B cell (primary cell): Measurements from ENCODE around the gene FKRP. TPM values are rescaled to one million over a fixed set of nuclear protein-coding genes. Genes with fewer than 3 reads are reported as not detected.

Experiments
- ATAC-seq: fragments of 200-7000 bp; cut with Tn5 transposase; one replicate; pipeline ENCODE4 v1.10.0; 2021; ENCODE audit warnings: low read depth, mild to moderate bottlenecking, moderate number of reproducible peaks, moderate library complexity
- CTCF ChIA-PET: fragments of 350-600 bp; sonication (Branson Sonifier 250); formaldehyde crosslinking; loops from one replicate; lab custom pipeline; 2021; ENCODE audit warnings: antibody characterized with exemption, inconsistent platforms; lab: Charles Lee
- POLR2A ChIA-PET: fragments of 350-600 bp; sonication (Branson Sonifier 250); formaldehyde crosslinking; loops from one replicate; lab custom pipeline; 2021; ENCODE audit warnings: antibody characterized with exemption; lab: Charles Lee
- DNase-seq: peaks from one replicate; pipeline ENCODE4 v3.0.0; 2013
- H2AFZ ChIP-seq: 2 replicates; pipeline ENCODE4 v1.6.1; 2012; ENCODE audit warnings: mild to moderate bottlenecking, low read depth, low read length; ENCODE audit not compliant: insufficient read depth, poor library complexity, severe bottlenecking
- H3K27ac ChIP-seq, 2 donors: 1 replicate in 1 of 2; 2 replicates in 1 of 2; pipeline ENCODE4 v1.5.1; 2012 to 2013; ENCODE audit warnings: low read length in 2 of 2, mild to moderate bottlenecking in 2 of 2, moderate library complexity in 1 of 2
- H3K27me3 ChIP-seq, 4 experiments: fragments of 200-600 bp in 1 of 4; sonication (generic) in 1 of 4; replicated peaks in 1 of 4; 1 replicate in 2 of 4; 2 replicates in 2 of 4; pipeline versions ENCODE4 v1.6.1 to v1.7.0; 2013 to 2016; ENCODE audit warnings: low read length in 3 of 4, mild to moderate bottlenecking in 2 of 4, mixed read lengths in 1 of 4, moderate library complexity in 1 of 4; ENCODE audit not compliant: insufficient read depth in 4 of 4, control insufficient read depth in 3 of 4; ENCODE audit errors: control extremely low read depth in 1 of 4
- H3K36me3 ChIP-seq, 2 experiments: replicated peaks in 1 of 2; 1 replicate in 1 of 2; 2 replicates in 1 of 2; pipeline versions ENCODE4 v1.6.1 to v1.7.1; 2013; ENCODE audit warnings: low read length in 1 of 2; ENCODE audit not compliant: insufficient read depth in 2 of 2, control insufficient read depth in 1 of 2; ENCODE audit errors: control extremely low read depth in 1 of 2, extremely low read depth in 1 of 2
- H3K4me1 ChIP-seq, 2 donors: fragments of 200-600 bp in 1 of 2; sonication (generic) in 1 of 2; 1 replicate in 1 of 2; 2 replicates in 1 of 2; pipeline versions ENCODE4 v1.5.1 to v1.6.1; 2013 to 2017; ENCODE audit warnings: low read length in 2 of 2; ENCODE audit not compliant: control insufficient read depth in 2 of 2, insufficient read depth in 2 of 2
- H3K4me2 ChIP-seq: replicated peaks from 2 replicates; pipeline ENCODE3; 2012; ENCODE audit warnings: mild to moderate bottlenecking, low read depth, low read length; ENCODE audit not compliant: poor library complexity, severe bottlenecking
- H3K4me3 ChIP-seq, 5 experiments: fragments of 200-600 bp in 1 of 5; sonication (generic) in 1 of 5; 1 replicate in 3 of 5; 2 replicates in 2 of 5; pipeline versions ENCODE4 v1.5.1 to v1.7.0; 2011 to 2016; ENCODE audit warnings: low read length in 4 of 5, mild to moderate bottlenecking in 4 of 5, low read depth in 2 of 5, control low read depth in 1 of 5, moderate library complexity in 1 of 5; ENCODE audit not compliant: insufficient read depth in 1 of 5; ENCODE audit errors: control extremely low read depth in 1 of 5, extremely low read depth in 1 of 5
- H3K79me2 ChIP-seq: fragments of 200-600 bp; sonication (generic); one replicate; pipeline ENCODE4 v1.6.0; 2016; ENCODE audit warnings: low read length; ENCODE audit not compliant: control insufficient read depth, insufficient read depth
- H3K9ac ChIP-seq: fragments of 200-600 bp; sonication (generic); 2 replicates; pipeline ENCODE4 v1.6.1; 2017; ENCODE audit warnings: mild to moderate bottlenecking, low read length, moderate library complexity
- H3K9me3 ChIP-seq, 3 donors: one replicate each; pipeline versions ENCODE4 v1.6.1 to v1.7.1; 2013; ENCODE audit warnings: low read length in 2 of 3; ENCODE audit not compliant: control insufficient read depth in 2 of 3, insufficient read depth in 1 of 3; ENCODE audit errors: control extremely low read depth in 1 of 3
- H4K20me1 ChIP-seq: 2 replicates; pipeline ENCODE4 v1.6.0; 2012; ENCODE audit warnings: mild to moderate bottlenecking, low read length; ENCODE audit not compliant: insufficient read depth, control insufficient read depth, poor library complexity, severe bottlenecking
- H3K27ac Mint-ChIP-seq: one replicate; pipeline ENCODE4 v1.8.0; 2021; ENCODE audit warnings: mixed read lengths
- H3K27me3 Mint-ChIP-seq: one replicate; pipeline ENCODE4 v1.8.0; 2021; ENCODE audit warnings: mixed read lengths
- H3K4me1 Mint-ChIP-seq: one replicate; pipeline ENCODE4 v1.8.0; 2021; ENCODE audit warnings: mixed read lengths
- H3K4me3 Mint-ChIP-seq: one replicate; pipeline ENCODE4 v1.8.0; 2021; ENCODE audit warnings: mixed read lengths
- H3K9me3 Mint-ChIP-seq: one replicate; pipeline ENCODE4 v1.8.0; 2022; ENCODE audit warnings: mixed read lengths; ENCODE audit not compliant: insufficient read depth
- EZH2 ChIP-seq: IDR thresholded peaks from 2 replicates; pipeline ENCODE4 v1.6.1; 2012; ENCODE audit warnings: borderline replicate concordance, low read depth, mild to moderate bottlenecking, moderate library complexity, low read length; ENCODE audit not compliant: insufficient read depth, poor library complexity, severe bottlenecking
- WGBS: methylation state at CpG from one replicate; pipeline ENCODE4 v1.1.5; 2013; ENCODE audit warnings: missing lambda C conversion rate; ENCODE audit not compliant: insufficient coverage; 5-methylcytosine and 5-hydroxymethylcytosine counted together
- intact Hi-C: fragments of 100-400 bp; cut with micrococcal nuclease; formaldehyde crosslinking; loops from one replicate; pipeline ENCODE4 v1.10.0; 2022
- polyA plus RNA-seq: library from polyadenylated mRNA; depleted of rRNA; stranded (reverse); fragments of >200 nt; gene quantifications from 2 replicates; pipeline ENCODE4 v1.2.3, GENCODE V29; 2012
- total RNA-seq, 2 donors: library from RNA; stranded (reverse); fragments of 120-200 nt in 1 of 2; gene quantifications; 1 replicate in 1 of 2; 2 replicates in 1 of 2; pipeline versions ENCODE4 v1.2.3 to v1.2.4, GENCODE V29; 2013 to 2022
- TF ChIP-seq, protein P1 (sequence below): fragments of 200-600 bp; IDR thresholded peaks from one replicate; pipeline ENCODE4 v1.8.0; 2022; ENCODE audit warnings: antibody characterized with exemption, mild to moderate bottlenecking

FKRP gene
- total and polyA plus RNA-seq, 2 donors (not counting 1 experiment from before 2014, with no cell fraction given) = 30.2 to 38.8 TPM

DNA sequence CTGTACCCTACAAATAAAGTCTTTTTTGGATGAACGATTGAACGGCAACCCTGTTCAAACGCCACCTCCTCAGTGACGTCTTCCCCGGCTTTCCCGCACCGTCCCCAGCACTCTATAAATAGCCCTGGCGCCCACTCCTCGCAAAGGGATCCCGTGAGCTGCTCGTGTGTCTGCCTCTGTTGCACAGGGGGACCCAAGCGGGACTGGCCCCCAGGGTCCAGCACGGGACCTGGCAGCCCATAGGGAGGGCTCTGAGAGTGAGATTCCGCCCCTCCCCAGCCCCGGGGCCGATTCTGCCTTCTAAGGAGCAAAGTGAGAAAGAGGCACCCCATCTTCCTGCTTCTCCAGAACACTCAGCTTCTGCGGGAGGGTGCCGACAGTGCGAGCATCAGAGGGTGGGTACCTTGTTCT is 8.1 kb upstream of the FKRP start:
- H3K27ac Mint-ChIP-seq = no peak overlapping the region
- Histone ChIP-seq H2AFZ (no peak overlapping the region), H3K4me3 (no peak overlapping the region), H3K4me1 (peaks cover 0 to 6% of the 10 kb centered on the region in 2 donors), H3K9ac (no peak overlapping the region), H3K36me3 (peaks cover 4 to 61% of the 10 kb centered on the region in 2 experiments), H3K9me3 (no peaks in the 10 kb centered on the region), H4K20me1 (peaks cover 69% of the 10 kb centered on the region), H3K27ac (no peak overlapping the region), H3K27me3 (no peaks in the 10 kb centered on the region), H3K79me2 (peaks cover 75% of the 10 kb centered on the region), H3K4me2 (no peak overlapping the region)
- peaks cover 19% of the 10 kb centered on the region for H3K4me1 Mint-ChIP-seq
- no peak for TF ChIP-seq EZH2
- TF ChIP-seq, protein P1, sequence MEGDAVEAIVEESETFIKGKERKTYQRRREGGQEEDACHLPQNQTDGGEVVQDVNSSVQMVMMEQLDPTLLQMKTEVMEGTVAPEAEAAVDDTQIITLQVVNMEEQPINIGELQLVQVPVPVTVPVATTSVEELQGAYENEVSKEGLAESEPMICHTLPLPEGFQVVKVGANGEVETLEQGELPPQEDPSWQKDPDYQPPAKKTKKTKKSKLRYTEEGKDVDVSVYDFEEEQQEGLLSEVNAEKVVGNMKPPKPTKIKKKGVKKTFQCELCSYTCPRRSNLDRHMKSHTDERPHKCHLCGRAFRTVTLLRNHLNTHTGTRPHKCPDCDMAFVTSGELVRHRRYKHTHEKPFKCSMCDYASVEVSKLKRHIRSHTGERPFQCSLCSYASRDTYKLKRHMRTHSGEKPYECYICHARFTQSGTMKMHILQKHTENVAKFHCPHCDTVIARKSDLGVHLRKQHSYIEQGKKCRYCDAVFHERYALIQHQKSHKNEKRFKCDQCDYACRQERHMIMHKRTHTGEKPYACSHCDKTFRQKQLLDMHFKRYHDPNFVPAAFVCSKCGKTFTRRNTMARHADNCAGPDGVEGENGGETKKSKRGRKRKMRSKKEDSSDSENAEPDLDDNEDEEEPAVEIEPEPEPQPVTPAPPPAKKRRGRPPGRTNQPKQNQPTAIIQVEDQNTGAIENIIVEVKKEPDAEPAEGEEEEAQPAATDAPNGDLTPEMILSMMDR = no peak
- intact Hi-C loops = no loop called here
- DNase-seq (no peak), ATAC-seq (no peak)
- ChIA-PET POLR2A (interaction anchor here (0.5 kb wide), 1 partner anchor 10 kb away, joined by 9 read pairs; no protein-coding TSS in a partner anchor), CTCF (interaction anchor here (1.2 to 1.4 kb wide), 5 partner anchors 9 to 123 kb away, joined by 4 to 7 read pairs (median 4); no protein-coding TSS in a partner anchor)
- no peaks in the 10 kb centered on the region for H3K27me3 Mint-ChIP-seq
- 91% methylated on average over 16 of the region's 19 CpGs for WGBS
- H3K9me3 Mint-ChIP-seq = no peaks in the 10 kb centered on the region
- no peak overlapping the region for H3K4me3 Mint-ChIP-seq

DNA sequence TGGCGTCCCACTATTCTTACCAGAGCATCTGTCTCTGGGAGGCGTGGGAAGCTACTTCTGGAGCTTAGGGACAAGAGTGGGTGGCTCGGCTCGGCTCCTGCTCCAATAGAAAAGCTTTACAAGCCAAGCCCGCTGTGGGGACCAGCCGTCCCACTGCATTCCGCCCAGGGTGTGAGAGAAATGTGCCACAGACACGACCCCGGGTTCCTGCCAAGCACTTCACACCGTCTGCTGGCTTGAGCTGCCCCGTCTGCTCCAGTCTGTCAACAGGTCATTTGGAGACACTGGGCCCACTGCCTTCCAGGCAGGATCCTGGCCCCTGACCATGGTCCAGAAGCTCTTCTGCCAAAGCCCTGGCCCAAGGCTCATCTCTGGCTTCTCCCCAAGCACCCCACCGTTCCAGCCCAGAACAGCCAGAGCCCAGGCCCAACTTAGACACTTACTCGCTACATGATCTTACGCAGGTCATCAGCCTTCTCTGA is 6.5 kb upstream of the FKRP start:
- intact Hi-C loops = no loop called here
- WGBS = 99% methylated on average over 14 of the region's 14 CpGs
- Histone ChIP-seq H3K27ac (no peak overlapping the region), H3K4me3 (no peak overlapping the region), H3K9me3 (no peaks in the 10 kb centered on the region), H3K4me1 (peaks cover 0 to 18% of the 10 kb centered on the region in 2 donors), H2AFZ (no peak overlapping the region), H3K79me2 (peaks cover 77% of the 10 kb centered on the region), H3K27me3 (no peaks in the 10 kb centered on the region), H3K4me2 (no peak overlapping the region), H4K20me1 (peaks cover 72% of the 10 kb centered on the region), H3K36me3 (peaks cover 3 to 47% of the 10 kb centered on the region in 2 experiments), H3K9ac (no peak overlapping the region)
- Mint-ChIP-seq H3K4me3 (no peak overlapping the region), H3K4me1 (peaks cover 30% of the 10 kb centered on the region), H3K27me3 (no peaks in the 10 kb centered on the region), H3K9me3 (no peaks in the 10 kb centered on the region), H3K27ac (peak overlapping the region; percentile 37)
- ATAC-seq = no peak
- POLR2A ChIA-PET = interaction anchor here (0.7 kb wide), 1 partner anchor 123 kb away, joined by 3 read pairs; no protein-coding TSS in a partner anchor
- no peak for DNase-seq
- CTCF ChIA-PET = interaction anchor here (0.5 to 1.4 kb wide), 5 partner anchors 9 to 101 kb away, joined by 3 to 8 read pairs (median 4); no protein-coding TSS in a partner anchor
- TF ChIP-seq, protein P1 = no peak
- TF ChIP-seq EZH2 = no peak
